Endothelial cell of umbilical vein (primary cell): ENCODE data around the gene TBL3. TPM values are rescaled to one million over a fixed set of nuclear protein-coding genes. Genes with fewer than 3 reads are reported as not detected.

Source experiments
- BruUV-seq: library from RNA; stranded (reverse); fragments of 400-500 nt; replicated peaks from 2 replicates; lab custom pipeline; 2021; lab: Mats Ljungman, UMichigan
- CTCF ChIA-PET: fragments of 300-600, 350-600 bp; sonication (Branson Sonifier 250); formaldehyde crosslinking; loops from one replicate; lab custom pipeline; 2021; ENCODE audit warnings: antibody characterized with exemption, inconsistent platforms; lab: Charles Lee
- POLR2A ChIA-PET: fragments of 300-600, 350-600 bp; sonication (Branson Sonifier 250); formaldehyde crosslinking; loops from one replicate; lab custom pipeline; 2021; ENCODE audit warnings: antibody characterized with exemption, inconsistent platforms; lab: Charles Lee
- DNase-seq: peaks from one replicate; pipeline ENCODE4 v3.0.0-alpha.2; 2011; ENCODE audit warnings: low read depth, low spot score
- FAIRE-seq: peaks from 2 replicates; lab custom pipeline; 2011; peaks lifted over from hg19 to GRCh38; lab: Jason Lieb, UNC
- H2AFZ ChIP-seq: 2 replicates; pipeline ENCODE4 v1.6.0; 2012; ENCODE audit warnings: low read depth, low read length, control low read depth, inconsistent platforms
- H3K27ac ChIP-seq: 2 replicates; pipeline ENCODE4 v1.5.1; 2011; ENCODE audit warnings: low read depth, mild to moderate bottlenecking, control low read depth, low read length, moderate library complexity; ENCODE audit not compliant: insufficient read depth
- H3K27me3 ChIP-seq, 2 experiments: 2 replicates each; pipeline versions ENCODE4 v1.6.0 to v1.6.1; 2011; ENCODE audit warnings: low read length in 2 of 2, mixed read lengths in 1 of 2; ENCODE audit not compliant: control insufficient read depth in 2 of 2, insufficient read depth in 2 of 2
- H3K36me3 ChIP-seq, 2 experiments: 2 replicates in 1 of 2; 3 replicates in 1 of 2; pipeline ENCODE4 v1.5.1; 2011; ENCODE audit warnings: low read length in 2 of 2, mild to moderate bottlenecking in 1 of 2, moderate library complexity in 1 of 2; ENCODE audit not compliant: control insufficient read depth in 2 of 2, insufficient read depth in 2 of 2; ENCODE audit errors: extremely low read depth in 1 of 2
- H3K4me1 ChIP-seq: 3 replicates; pipeline ENCODE4 v1.5.1; 2011; ENCODE audit warnings: mild to moderate bottlenecking, low read length; ENCODE audit not compliant: control insufficient read depth, insufficient read depth; ENCODE audit errors: extremely low read depth
- H3K4me2 ChIP-seq: 2 replicates; pipeline ENCODE4 v1.6.1; 2011; ENCODE audit warnings: low read length, control low read depth, mixed read lengths; ENCODE audit not compliant: insufficient read depth
- H3K4me3 ChIP-seq, 3 experiments: fragments of 200-600 bp in 1 of 3; sonication (generic), shearing (Covaris generic) in 1 of 3; replicated peaks in 1 of 3; 2 replicates each; pipeline ENCODE4 v1.5.1; 2011 to 2016; ENCODE audit warnings: control low read depth in 3 of 3, low read length in 3 of 3, mild to moderate bottlenecking in 2 of 3, inconsistent platforms in 1 of 3, low read depth in 1 of 3, moderate library complexity in 1 of 3; ENCODE audit not compliant: insufficient read depth in 1 of 3
- H3K79me2 ChIP-seq: 2 replicates; pipeline ENCODE4 v1.6.0; 2012; ENCODE audit warnings: low read length, inconsistent platforms; ENCODE audit not compliant: control insufficient read depth, insufficient read depth
- H3K9ac ChIP-seq: replicated peaks from 2 replicates; pipeline ENCODE3; 2011; ENCODE audit warnings: low read length, control low read depth; ENCODE audit not compliant: insufficient read depth; ENCODE audit errors: extremely low read depth
- H3K9me1 ChIP-seq: replicated peaks from 3 replicates; pipeline ENCODE4 v1.6.0; 2011; ENCODE audit warnings: mild to moderate bottlenecking, low read length; ENCODE audit not compliant: control insufficient read depth, insufficient read depth; ENCODE audit errors: extremely low read depth
- H3K9me3 ChIP-seq: replicated peaks from 2 replicates; pipeline ENCODE4 v1.5.1; 2012; ENCODE audit warnings: low read length, inconsistent platforms; ENCODE audit not compliant: control insufficient read depth, insufficient read depth
- H4K20me1 ChIP-seq: replicated peaks from 2 replicates; pipeline ENCODE3; 2011; ENCODE audit warnings: mild to moderate bottlenecking, low read length; ENCODE audit not compliant: control insufficient read depth, insufficient read depth; ENCODE audit errors: extremely low read depth
- EZH2 ChIP-seq: IDR thresholded peaks from 2 replicates; pipeline ENCODE4 v1.6.1; 2012; ENCODE audit warnings: borderline replicate concordance, low read depth, mild to moderate bottlenecking, moderate library complexity, low read length, inconsistent platforms; ENCODE audit not compliant: severe bottlenecking
- FOS ChIP-seq: IDR thresholded peaks from 2 replicates; pipeline ENCODE4 v1.6.1; 2011; ENCODE audit warnings: mild to moderate bottlenecking, low read length, moderate library complexity, borderline replicate concordance; ENCODE audit not compliant: insufficient read depth
- GATA2 ChIP-seq: IDR thresholded peaks from 2 replicates; pipeline ENCODE4 v1.7.0; 2011; ENCODE audit warnings: low read depth, mild to moderate bottlenecking, moderate library complexity, mixed read lengths, low read length; ENCODE audit not compliant: insufficient read length, insufficient read depth
- JUN ChIP-seq: IDR thresholded peaks from 2 replicates; pipeline ENCODE4 v1.6.1; 2011; ENCODE audit warnings: borderline replicate concordance, low read depth; ENCODE audit not compliant: insufficient read length, insufficient read depth
- MYC ChIP-seq: IDR thresholded peaks from one replicate; pipeline ENCODE4 v1.6.1; 2011; ENCODE audit warnings: mild to moderate bottlenecking, low read depth, low read length
- POLR2A ChIP-seq: IDR thresholded peaks from 2 replicates; pipeline ENCODE4 v1.6.1; 2012; ENCODE audit warnings: low read depth, mild to moderate bottlenecking, control low read depth, low read length
- POLR2AphosphoS5 ChIP-seq: IDR thresholded peaks from 2 replicates; pipeline ENCODE4 v1.6.1; 2012; ENCODE audit warnings: low read depth, mild to moderate bottlenecking, control low read depth, low read length, moderate library complexity; ENCODE audit not compliant: insufficient read depth
- dilution Hi-C: fragments of 300-500 bp; cut with MboI; formaldehyde crosslinking; loops from one replicate; pipeline ENCODE4 v1.15.0; 2019; ENCODE audit warnings: low sequenced_read_pairs; ENCODE audit not compliant: extremely low pct_ligation_motif_present
- intact Hi-C: fragments of 100-400 bp; cut with micrococcal nuclease; formaldehyde crosslinking; loops from one replicate; pipeline ENCODE4 v1.10.0; 2022
- polyA plus RNA-seq, 4 experiments: library from polyadenylated mRNA; depleted of rRNA in 3 of 4; stranded (reverse) in 3 of 4; unstranded in 1 of 4; fragments of >200 nt; gene quantifications; 2 replicates each; pipeline versions ENCODE4 v1.2.1 to v1.2.3, GENCODE V29; 2011 to 2012; ENCODE audit warnings: missing spikeins in 1 of 4
- total RNA-seq: library from RNA; stranded (reverse); gene quantifications from 2 replicates; pipeline ENCODE4 v1.2.3, GENCODE V29; 2021
- TF ChIP-seq, protein P1 (sequence below), 2 donors: IDR thresholded peaks; 1 replicate in 1 of 2; 2 replicates in 1 of 2; pipeline ENCODE4 v1.5.1; 2011; ENCODE audit warnings: low read length in 2 of 2, mild to moderate bottlenecking in 2 of 2, moderate library complexity in 2 of 2, control low read depth in 1 of 2, inconsistent platforms in 1 of 2, low read depth in 1 of 2; ENCODE audit not compliant: insufficient read depth in 1 of 2; ENCODE audit errors: extremely low read depth in 1 of 2
- TF ChIP-seq, protein P2 (sequence below): IDR thresholded peaks from 2 replicates; pipeline ENCODE4 v1.6.1; 2011; ENCODE audit not compliant: insufficient read depth, insufficient read length

Gene TBL3
- total and polyA plus RNA-seq, 2 donors (not counting 3 experiments of a cell fraction or from before 2014, with no cell fraction given): 42.2 to 77.1 TPM

DNA sequence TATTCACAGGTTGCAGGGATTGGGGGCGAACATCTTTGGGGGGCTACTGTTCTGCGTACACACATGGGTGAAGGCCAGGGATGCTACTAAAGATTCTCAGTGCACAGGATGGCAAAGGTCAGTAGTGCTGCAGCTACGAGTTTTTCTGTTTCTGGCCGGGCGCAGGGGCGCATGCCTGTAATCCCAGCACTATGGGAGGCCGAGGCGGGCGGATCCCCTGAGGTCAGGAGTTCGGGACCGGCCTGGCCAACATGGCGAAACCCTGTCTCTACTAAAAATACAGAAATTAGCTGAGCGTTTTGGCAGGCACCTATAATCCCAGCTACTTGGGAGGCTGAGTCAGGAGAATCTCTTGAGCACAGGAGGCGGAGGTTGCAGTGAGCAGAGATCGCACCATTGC is 41.7 kb downstream of the TBL3 start:
- intact Hi-C loops: no loop called here
- Histone ChIP-seq H3K4me2 (no peak overlapping the region), H4K20me1 (no peaks in the 10 kb centered on the region), H3K79me2 (peaks cover 12% of the 10 kb centered on the region), H3K9ac (no peak overlapping the region), H3K36me3 (no peaks in the 10 kb centered on the region), H2AFZ (no peak overlapping the region), H3K4me1 (peaks cover 8% of the 10 kb centered on the region), H3K27me3 (no peaks in the 10 kb centered on the region), H3K9me3 (no peaks in the 10 kb centered on the region), H3K9me1 (no peaks in the 10 kb centered on the region), H3K27ac (no peak overlapping the region), H3K4me3 (no peak overlapping the region)
- dilution Hi-C loops: no loop called here
- DNase-seq: no peak
- ChIA-PET POLR2A (no interaction called here), CTCF (interaction anchor here (1.1 to 2.3 kb wide), 2 partner anchors 9 to 127 kb away, joined by 3 to 12 read pairs; no protein-coding TSS in a partner anchor)
- no peak for FAIRE-seq
- TF ChIP-seq POLR2AphosphoS5 (no peak), EZH2 (no peak), JUN (no peak), GATA2 (no peak), MYC (no peak), FOS (no peak), POLR2A (no peak)
- TF ChIP-seq, protein P1, sequence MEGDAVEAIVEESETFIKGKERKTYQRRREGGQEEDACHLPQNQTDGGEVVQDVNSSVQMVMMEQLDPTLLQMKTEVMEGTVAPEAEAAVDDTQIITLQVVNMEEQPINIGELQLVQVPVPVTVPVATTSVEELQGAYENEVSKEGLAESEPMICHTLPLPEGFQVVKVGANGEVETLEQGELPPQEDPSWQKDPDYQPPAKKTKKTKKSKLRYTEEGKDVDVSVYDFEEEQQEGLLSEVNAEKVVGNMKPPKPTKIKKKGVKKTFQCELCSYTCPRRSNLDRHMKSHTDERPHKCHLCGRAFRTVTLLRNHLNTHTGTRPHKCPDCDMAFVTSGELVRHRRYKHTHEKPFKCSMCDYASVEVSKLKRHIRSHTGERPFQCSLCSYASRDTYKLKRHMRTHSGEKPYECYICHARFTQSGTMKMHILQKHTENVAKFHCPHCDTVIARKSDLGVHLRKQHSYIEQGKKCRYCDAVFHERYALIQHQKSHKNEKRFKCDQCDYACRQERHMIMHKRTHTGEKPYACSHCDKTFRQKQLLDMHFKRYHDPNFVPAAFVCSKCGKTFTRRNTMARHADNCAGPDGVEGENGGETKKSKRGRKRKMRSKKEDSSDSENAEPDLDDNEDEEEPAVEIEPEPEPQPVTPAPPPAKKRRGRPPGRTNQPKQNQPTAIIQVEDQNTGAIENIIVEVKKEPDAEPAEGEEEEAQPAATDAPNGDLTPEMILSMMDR (IDR thresholded peaks at IDR 0.05; ENCODE audit: extremely low read depth in 1 of 2, insufficient read depth in 1 of 2, low read depth in 1 of 2, low read length in 2 of 2): no peak
- TF ChIP-seq, protein P2, sequence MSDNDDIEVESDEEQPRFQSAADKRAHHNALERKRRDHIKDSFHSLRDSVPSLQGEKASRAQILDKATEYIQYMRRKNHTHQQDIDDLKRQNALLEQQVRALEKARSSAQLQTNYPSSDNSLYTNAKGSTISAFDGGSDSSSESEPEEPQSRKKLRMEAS: no peak
- no TSS peak for BruUV-seq
